Measurements from ENCODE around the gene KYNU. TPM values are rescaled to one million over a fixed set of nuclear protein-coding genes. Genes with fewer than 3 reads are reported as not detected.
"Not testable (repeated sequence)": the region's sequence is repeated elsewhere in the genome, so short reads cannot be mapped to it uniquely, and the experiment has no call there.

The KYNU gene
- polyA plus RNA-seq, 12 donors: 0.41 to 1.7 (median 0.77) TPM; not detected in 2

GRCh38 chr2:142870526-142870925, 6.9 kb upstream of the KYNU start:
- DNase-seq: no peak

- no peak for DNase-seq
Measured at GRCh38 chr2:142871396-142871795, 6.1 kb upstream of the KYNU start.

GRCh38 chr2:142872882-142873724, 4.4 kb upstream of the KYNU start:
- DNase-seq: no peak

- no peak for DNase-seq
Measured at GRCh38 chr2:142873831-142874287, 3.6 kb upstream of the KYNU start.

GRCh38 chr2:142874293-142874814, 3.1 kb upstream of the KYNU start:
- DNase-seq: no peak

GRCh38 chr2:142875010-142875409, 2.5 kb upstream of the KYNU start:
- no peak for DNase-seq

GRCh38 chr2:142875652-142876051, 1.8 kb upstream of the KYNU start:
- DNase-seq: no peak

GRCh38 chr2:142876423-142876822, 1.0 kb upstream of the KYNU start:
- no peak for DNase-seq

- DNase-seq: no peak
Measured at GRCh38 chr2:142878031-142878678, 691 bp downstream of the KYNU start.

GRCh38 chr2:142879151-142879550, 1.7 kb downstream of the KYNU start:
- DNase-seq: no peak

GRCh38 chr2:142880279-142880678, 2.8 kb downstream of the KYNU start:
- no peak for DNase-seq

- DNase-seq: no peak
Measured at GRCh38 chr2:142881619-142882018, 4.2 kb downstream of the KYNU start.

GRCh38 chr2:142882500-142882899, 5.0 kb downstream of the KYNU start:
- DNase-seq: not testable (repeated sequence)

GRCh38 chr2:142883526-142883925, 6.1 kb downstream of the KYNU start:
- no peak for DNase-seq

- DNase-seq: no peak
Measured at GRCh38 chr2:142885543-142885942, 8.1 kb downstream of the KYNU start.

- no peak for DNase-seq
Measured at GRCh38 chr2:142892715-142893114, 15.3 kb downstream of the KYNU start.

GRCh38 chr2:142893241-142893640, 15.8 kb downstream of the KYNU start:
- no peak for DNase-seq

- DNase-seq: no peak
Measured at GRCh38 chr2:142897807-142898206, 20.3 kb downstream of the KYNU start.

- DNase-seq: not testable (repeated sequence)
Measured at GRCh38 chr2:142900327-142900726, 22.9 kb downstream of the KYNU start.

GRCh38 chr2:142901780-142902179, 24.3 kb downstream of the KYNU start:
- no peak for DNase-seq

- not testable (repeated sequence) for DNase-seq
Measured at GRCh38 chr2:142903726-142904125, 26.3 kb downstream of the KYNU start.

- no peak for DNase-seq
Measured at GRCh38 chr2:142907653-142908052, 30.2 kb downstream of the KYNU start.
